ENCODE measurements around the gene SYNGR3. TPM values are rescaled to one million over a fixed set of nuclear protein-coding genes. Genes with fewer than 3 reads are reported as not detected.

Gene SYNGR3
- total RNA-seq, 2 donors from 2014 or later, result 0.52 to 2.1 TPM

DNA sequence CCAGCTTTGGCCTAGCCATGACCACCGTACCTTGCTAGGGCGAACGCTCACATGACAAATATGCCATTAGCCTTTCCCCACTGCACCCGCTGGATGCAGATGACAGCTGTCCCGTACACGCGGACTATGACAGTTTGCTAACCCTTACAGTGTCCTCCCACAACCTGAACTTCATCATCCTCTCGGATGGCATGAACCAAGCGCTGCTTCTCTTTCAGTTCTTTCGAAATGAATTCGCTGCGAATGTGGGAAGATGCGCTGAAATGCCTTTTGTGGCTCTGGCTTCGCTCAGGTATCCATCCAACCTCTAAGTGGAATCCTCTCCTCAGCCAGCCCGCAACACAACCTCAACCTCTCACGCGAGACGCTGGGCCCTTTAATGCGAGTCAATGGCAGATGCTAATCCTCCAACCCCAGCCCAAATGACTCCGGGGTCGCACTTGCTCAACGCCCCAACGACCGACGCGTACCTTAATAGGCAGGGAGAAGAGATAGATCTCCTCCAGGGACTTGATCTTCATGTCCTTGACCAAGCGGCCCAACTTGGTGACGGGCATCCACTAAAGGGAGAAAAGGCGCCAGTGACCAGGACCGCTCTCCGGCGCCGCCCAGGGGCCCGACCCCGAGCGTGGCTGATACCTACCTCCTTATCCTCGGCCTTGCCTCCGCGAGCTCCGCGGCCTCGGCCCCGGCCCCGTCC is 25.8 kb upstream of the SYNGR3 start:
- peak overlapping the region; percentile 74 to 80 for H3K4me3 ChIP-seq
- H3K9me3 ChIP-seq, result no peaks in the 10 kb centered on the region
- peaks cover 0 to 44% of the 10 kb centered on the region in 2 donors for H3K4me1 ChIP-seq
- H3K36me3 ChIP-seq, result peaks cover 26% of the 10 kb centered on the region
- no peak for DNase-seq (ENCODE audit: low spot score)
- TF ChIP-seq, protein P1, sequence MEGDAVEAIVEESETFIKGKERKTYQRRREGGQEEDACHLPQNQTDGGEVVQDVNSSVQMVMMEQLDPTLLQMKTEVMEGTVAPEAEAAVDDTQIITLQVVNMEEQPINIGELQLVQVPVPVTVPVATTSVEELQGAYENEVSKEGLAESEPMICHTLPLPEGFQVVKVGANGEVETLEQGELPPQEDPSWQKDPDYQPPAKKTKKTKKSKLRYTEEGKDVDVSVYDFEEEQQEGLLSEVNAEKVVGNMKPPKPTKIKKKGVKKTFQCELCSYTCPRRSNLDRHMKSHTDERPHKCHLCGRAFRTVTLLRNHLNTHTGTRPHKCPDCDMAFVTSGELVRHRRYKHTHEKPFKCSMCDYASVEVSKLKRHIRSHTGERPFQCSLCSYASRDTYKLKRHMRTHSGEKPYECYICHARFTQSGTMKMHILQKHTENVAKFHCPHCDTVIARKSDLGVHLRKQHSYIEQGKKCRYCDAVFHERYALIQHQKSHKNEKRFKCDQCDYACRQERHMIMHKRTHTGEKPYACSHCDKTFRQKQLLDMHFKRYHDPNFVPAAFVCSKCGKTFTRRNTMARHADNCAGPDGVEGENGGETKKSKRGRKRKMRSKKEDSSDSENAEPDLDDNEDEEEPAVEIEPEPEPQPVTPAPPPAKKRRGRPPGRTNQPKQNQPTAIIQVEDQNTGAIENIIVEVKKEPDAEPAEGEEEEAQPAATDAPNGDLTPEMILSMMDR (IDR thresholded peaks at IDR 0.05), result peak in 1 of 2 donors; percentile 54
- no peaks in the 10 kb centered on the region for H3K27me3 ChIP-seq
- peak overlapping the region; percentile 88 to 91 for H3K27ac ChIP-seq

DNA sequence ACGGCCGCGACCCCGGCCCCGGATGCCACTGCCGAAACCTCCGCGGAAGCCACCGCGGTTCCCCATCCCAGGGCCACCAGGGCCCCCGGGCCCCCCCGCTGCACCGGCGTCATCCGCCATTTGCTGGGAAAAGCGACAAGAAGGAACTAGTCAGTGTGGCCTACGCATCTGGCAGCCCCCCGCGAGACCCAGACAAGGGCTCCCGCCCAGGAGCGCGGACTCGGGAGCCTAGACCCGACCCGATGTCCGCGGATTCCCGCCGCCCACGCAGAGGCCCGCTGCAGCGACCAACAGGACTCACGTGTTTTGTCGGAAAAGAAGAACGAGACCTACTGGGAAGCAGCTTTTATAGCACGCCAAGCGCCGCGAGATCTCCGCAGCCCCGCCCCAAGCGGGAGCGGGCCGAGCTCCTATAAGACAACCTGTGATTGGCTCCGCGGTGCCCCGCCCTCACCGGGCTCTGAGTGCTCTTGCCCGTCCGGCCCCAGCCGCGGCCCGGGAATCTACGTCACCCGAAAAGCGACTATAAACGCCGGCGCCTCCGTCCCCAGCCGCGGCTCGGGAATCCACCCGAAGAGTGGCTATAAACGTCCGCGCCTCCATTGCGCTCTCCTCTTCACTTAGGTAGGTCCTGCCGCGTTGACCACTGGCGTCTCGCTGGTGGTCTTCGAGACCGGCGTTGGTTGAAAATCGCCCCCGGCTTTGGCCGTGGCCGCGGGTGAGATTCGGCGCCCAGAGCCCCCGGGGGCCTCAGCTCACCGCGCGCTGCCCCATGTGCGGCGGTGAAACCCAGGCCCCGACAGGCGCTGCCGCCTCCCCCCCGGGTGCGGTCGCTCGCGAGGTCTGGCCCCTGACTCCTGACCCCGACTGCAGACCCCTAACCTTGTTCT is 25.0 kb upstream of the SYNGR3 start, which contains the start of gene RPS2:
RPS2 (minus strand) TSS at position 321 of the 890 bp plus-strand sequence; CDS start at position 120, 201 bp downstream.
- Histone ChIP-seq H3K27ac (peak within 1 kb of the TSS; percentile 88 to 91), H3K4me3 (peak within 1 kb of the TSS; percentile 74 to 80), H3K36me3 (peaks cover 26% of the 10 kb centered on the region), H3K4me1 (peaks cover 0 to 41% of the 10 kb centered on the region in 2 donors), H3K9me3 (no peaks in the 10 kb centered on the region), H3K27me3 (no peaks in the 10 kb centered on the region)
- peak; percentile 100 for DNase-seq (ENCODE audit: low spot score)
- TF ChIP-seq, protein P1 (IDR thresholded peaks at IDR 0.05), result no peak

DNA sequence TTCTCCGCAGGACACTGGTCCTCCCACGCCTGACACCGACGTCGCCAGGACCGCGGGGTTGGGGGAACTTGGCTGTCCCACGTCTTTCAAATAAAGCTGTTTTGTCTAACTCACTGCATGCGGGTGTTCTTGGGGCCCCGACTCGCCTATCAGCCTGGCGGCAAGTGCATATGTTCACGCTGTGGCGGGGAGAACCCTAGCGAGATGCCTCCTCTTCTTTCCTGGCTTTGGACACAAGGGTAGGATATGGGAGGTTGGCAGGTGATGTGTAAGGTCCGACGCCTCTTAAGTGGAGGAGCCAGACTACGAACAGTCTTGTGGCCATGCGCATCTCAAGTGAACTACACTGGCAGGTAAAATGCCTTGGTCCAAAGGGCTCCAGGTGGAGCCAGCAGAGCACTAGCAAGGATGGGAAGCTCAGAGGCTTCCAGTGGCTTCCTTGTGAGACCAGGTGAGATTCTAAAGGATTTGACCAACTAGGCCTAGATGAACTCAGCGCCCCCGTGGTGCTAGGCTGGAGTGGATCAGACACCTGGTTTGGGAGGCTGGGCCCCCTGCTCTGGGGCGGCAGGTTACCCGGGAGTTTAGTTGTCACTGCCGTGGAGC is 24.3 kb upstream of the SYNGR3 start:
- H3K4me1 ChIP-seq, result peaks cover 0 to 38% of the 10 kb centered on the region in 2 donors
- DNase-seq (ENCODE audit: low spot score), result no peak
- H3K27ac ChIP-seq, result peak overlapping the region; percentile 88 to 91
- H3K4me3 ChIP-seq, result peak overlapping the region; percentile 74 to 80
- peaks cover 26% of the 10 kb centered on the region for H3K36me3 ChIP-seq
- no peaks in the 10 kb centered on the region for H3K27me3 ChIP-seq
- no peaks in the 10 kb centered on the region for H3K9me3 ChIP-seq
- TF ChIP-seq, protein P1 (IDR thresholded peaks at IDR 0.05), result no peak

DNA sequence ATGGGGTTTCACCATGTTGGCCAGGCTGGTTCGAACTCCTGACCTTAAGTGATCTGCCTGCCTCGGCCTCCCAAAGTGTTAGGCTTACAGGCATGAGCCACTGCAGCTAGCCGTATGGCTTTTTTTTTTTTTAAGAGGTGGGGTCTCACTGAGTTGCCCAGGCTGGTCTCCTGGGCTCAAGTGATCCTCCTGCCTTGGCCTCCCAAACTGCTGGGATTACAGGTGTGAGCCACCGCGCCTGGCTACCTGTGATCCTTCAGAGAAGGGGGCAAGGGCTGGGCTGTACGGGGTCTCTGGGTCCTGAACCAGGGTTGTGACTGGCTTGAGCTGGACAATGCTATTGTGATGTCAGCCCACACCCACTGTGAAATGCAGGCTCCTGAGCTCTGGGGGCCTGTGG is 23.3 kb upstream of the SYNGR3 start, which contains the start of gene RNF151:
RNF151 (plus strand) TSS at position 397 of the 400 bp plus-strand sequence. CDS start 26 bp downstream, outside the sequence.
- Histone ChIP-seq H3K4me1 (peaks cover 0 to 37% of the 10 kb centered on the region in 2 donors), H3K9me3 (no peaks in the 10 kb centered on the region), H3K27ac (peak within 1 kb of the TSS in 1 of 2 donors; percentile 91), H3K27me3 (no peaks in the 10 kb centered on the region), H3K36me3 (peaks cover 24% of the 10 kb centered on the region), H3K4me3 (peak within 1 kb of the TSS; percentile 74 to 80)
- DNase-seq (ENCODE audit: low spot score), result no peak
- TF ChIP-seq, protein P1 (IDR thresholded peaks at IDR 0.05), result no peak

DNA sequence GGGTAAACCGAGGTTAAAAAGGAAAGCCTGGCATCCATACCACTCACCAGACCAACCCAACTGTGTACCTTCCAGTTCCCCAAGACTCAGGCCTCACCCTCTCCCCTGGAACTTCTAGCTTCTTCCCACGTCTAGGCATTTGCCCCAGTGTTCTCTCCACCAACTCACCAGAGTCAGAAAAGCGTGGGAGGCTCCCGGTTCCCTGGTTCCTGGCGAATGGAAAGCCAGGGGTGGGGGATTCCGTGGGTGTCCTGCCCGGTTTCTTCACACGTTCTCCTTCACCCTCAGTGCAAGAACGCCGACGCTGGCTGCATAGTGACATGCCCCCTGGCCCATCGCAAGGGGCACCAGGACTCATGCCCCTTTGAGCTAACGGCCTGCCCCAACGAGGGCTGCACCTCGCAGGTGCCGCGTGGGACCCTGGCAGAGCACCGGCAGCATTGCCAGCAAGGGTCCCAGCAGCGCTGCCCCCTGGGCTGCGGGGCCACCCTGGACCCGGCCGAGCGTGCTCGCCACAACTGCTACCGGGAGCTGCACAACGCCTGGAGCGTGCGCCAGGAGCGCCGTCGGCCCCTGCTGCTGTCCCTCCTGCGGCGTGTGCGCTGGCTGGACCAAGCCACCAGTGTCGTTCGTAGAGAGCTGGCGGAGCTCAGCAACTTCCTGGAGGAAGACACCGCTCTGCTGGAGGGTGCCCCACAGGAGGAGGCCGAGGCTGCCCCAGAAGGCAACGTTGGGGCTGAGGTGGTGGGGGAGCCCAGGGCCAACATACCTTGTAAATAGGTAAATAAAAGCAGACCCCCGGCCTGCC is 21.4 kb upstream of the SYNGR3 start:
- no peaks in the 10 kb centered on the region for H3K9me3 ChIP-seq
- no peak for DNase-seq (ENCODE audit: low spot score)
- peaks cover 6% of the 10 kb centered on the region for H3K36me3 ChIP-seq
- H3K4me3 ChIP-seq, result no peak overlapping the region
- H3K4me1 ChIP-seq, result peaks cover 0 to 42% of the 10 kb centered on the region in 2 donors
- TF ChIP-seq, protein P1 (IDR thresholded peaks at IDR 0.05), result no peak
- no peaks in the 10 kb centered on the region for H3K27me3 ChIP-seq
- no peak overlapping the region for H3K27ac ChIP-seq

Measured in right atrium auricular region (tissue), 2 donors.